T-helper 2 cell (primary cell): Measurements from ENCODE around the gene NDNF.

Experiments
- DNase-seq, 5 experiments: peaks; one replicate each; pipeline versions ENCODE4 v3.0.0 to v3.0.0-alpha.2; 2012 to 2022

NDNF gene

DNA sequence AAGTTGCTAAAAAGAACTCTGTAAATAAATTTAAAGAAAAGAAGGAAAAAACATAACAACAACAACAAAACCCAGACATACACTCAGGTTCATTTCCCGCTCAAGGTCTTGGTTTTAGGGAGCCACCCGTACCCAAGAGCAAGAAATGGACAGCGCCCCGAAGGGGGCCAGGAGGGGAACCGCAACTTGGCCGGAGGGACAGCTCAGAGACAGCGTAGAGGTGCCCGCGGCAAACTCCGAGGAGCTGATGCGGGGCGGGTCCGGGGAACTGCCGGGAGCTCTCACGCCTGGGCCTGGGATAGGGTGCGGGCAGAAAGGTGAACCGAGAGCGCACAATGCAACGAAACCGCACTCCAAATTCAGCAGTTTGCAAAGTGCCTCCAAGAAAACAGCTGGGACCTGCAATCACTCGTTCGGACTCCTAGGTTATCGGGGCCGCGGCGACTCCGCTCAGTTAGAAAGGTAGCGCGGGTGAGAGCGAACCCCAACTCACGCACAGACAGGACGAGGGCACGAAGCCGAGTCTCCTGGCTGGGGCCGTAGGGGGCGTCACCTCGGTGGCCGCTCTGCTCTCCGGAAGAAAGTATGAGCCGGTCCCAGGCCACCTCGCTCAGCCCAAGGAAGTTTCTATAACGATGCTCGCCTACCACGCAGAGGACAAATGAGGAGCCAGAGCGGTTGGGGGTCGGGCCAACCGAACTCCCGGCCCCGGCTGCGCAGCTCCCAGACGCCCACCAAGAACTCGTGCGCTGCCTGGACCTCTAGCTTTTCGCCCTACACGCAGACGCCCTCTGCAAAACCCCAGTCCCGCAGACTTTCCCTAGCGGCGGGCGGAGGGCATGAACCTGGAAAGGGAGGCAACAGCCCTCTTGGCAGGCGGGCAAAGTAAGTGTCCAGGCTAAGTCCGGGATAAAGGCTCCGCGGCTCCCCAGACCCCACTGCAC, 1.4 kb downstream of the NDNF start:
- DNase-seq, result peak in 1 of 5 experiments; percentile 35

DNA sequence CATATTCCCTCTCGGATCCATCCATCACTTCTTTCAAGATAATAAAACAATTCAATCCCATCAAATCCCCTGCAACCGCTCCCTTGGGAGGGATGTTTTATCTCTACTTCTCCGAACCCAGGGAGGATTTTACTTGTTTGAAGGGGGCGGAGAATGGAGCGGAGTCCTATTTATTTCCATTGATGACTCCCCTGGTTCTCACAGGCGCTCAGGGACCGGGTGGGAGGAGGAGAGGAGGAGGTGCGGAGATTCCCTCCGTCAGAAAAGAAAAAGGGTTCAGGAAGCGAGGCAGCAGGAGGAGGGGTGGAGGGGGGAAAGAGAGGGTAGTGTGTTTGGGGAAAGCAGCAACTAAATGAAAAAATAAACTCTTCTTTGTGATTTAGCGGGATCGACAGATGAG, 2.1 kb downstream of the NDNF start:
- no peak for DNase-seq

DNA sequence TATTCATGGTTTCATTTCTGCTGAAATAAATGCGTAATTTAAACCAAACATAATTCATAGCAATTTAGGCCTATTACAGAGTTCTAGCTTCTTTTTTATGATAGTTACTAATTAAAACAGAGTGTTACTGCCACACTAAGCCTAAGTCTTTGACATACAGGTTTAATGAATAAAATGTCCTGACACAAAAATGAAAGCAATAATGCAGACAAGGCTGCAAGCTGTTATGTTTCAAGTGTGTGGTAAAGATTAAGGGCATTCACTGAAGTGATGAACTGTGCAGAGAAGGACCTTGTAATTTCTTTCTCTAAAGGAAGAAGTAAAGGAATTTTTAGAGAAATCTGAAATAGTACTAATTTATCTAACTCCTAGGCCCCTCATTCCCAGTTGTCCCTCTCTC, 2.9 kb downstream of the NDNF start:
- no peak for DNase-seq

DNA sequence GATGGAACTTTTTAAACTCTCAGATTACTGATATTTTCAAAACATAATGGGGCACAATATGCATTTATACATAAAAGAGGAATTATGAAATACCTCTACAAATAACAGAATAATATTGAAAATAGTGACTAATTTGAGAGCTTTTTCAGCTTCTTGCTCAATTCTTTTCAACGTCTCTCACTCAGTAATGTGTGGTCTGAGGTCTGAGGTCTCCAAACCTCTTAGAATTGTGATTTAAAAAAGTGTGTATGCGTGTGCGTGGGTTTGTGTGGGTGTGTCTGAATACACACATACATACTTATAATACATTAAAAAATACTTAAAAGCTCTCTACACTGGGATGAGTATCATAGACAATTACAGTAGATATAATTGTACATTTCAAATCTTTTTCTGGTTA, 7.9 kb downstream of the NDNF start:
- peak in 1 of 5 experiments; percentile 36 for DNase-seq

DNA sequence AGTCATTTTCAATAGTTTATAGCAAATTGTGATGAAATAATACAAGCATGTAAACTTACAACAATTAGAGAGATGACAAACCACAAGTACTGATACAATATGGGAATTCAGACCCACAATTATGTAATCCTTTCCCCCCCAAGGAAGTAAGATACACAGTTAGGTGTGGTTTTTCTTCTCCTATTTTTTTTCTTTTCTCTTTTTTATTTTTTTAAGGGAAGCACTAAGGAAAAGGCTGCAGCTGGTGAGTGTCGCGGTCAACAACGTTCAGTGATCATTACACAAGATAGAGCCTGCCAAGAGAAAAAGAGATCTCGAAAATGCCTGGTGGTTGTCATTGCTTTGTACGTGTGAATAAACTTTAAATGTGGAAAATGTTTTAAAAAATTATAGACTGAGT, 9.8 kb downstream of the NDNF start:
- DNase-seq, result no peak

DNA sequence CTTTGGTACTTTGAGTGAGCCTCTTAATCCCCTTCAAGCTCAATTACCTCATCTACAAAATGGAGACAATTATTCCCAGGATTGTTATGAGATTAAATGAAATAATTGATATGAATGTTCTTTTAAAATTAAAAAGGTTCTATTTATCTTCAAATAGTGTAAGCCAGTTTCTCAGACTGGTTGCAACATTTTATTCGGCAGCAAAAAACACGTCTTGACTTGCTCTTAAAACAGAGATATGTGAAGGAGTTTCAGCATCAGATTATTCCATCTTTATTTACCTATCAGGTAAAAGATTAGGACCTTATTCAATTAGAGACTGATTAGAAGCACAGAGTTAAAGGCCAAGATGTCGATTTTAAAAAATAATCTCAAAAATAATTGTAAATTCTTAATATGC, 10.5 kb downstream of the NDNF start:
- DNase-seq, result no peak

DNA sequence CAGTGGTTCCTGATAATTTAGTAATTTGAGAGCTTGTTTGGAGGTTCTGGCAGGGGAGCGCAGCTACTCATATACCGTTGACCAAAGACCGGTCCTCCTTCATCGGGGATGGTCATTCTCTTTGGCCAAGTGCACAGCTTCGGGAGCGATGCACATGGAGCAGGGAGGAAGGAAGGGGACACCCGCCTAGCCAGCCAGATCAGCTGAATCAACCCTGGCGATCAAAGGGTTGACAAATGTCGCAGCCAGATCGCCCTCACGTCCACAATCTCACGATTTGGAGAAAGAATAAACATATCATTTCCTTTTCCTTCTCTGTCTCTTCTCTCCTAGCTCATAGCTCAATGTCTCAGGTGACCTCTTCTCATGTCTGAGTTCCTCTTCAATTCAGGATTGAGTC, 11.1 kb downstream of the NDNF start:
- no peak for DNase-seq

DNA sequence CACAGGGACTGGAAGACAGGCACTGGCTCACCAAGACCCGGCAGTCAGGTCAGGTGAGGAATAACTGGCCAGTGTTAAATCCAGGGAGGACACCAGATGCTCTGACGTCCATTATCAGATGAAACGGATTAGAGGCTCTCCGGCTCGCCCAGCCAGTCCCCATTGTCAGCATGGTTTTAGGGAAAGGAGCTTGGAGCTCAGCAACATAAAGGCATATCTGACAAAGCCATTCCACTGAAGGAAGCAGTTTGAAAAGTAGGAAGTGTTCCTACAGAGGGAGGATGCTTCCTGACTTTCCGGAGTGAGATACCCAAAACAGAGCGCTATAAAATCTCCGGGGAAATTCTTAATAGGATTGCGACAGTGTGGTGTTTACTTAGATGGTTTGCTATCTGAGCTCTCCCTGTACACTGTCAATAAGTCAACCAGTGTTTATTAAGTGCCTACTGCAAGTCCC, 14.8 kb downstream of the NDNF start:
- DNase-seq, result no peak

DNA sequence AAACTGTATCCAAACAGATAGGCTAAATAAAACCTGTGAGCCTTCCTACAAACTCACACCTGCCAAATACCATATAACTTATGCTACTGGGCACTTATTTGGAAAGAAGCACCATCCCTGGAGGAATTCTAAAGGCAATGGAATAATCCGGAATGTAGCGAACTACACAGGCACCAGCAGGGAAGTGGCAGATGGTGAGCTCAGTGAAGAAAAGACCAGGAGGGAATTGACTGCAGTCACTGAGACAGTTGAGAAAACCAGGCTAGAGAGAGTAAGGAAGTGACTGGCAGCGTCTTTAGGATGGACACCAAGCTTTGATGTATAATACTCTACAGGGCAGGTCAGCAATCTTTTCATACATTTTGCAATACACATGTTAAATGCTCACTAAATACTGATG, 16.3 kb downstream of the NDNF start:
- no peak for DNase-seq

DNA sequence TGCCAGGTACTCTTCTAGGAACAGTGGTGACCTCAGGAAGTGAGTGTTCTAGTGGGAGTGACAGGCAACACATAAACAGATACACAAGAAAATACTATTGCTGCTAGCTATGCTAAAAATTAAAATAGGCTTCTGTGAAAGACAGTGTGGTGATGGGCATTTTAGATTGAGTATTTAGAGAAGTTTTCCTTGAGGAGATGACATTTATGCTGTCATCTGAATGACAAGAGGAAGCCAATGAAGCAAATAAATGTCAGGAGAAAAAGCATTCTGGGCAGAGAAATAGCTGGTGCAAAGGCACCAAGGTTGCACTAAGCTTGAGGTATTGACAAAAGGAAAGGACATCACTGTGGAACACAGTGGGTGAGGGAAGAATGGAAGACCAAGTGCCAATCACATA, 18.0 kb downstream of the NDNF start:
- no peak for DNase-seq

DNA sequence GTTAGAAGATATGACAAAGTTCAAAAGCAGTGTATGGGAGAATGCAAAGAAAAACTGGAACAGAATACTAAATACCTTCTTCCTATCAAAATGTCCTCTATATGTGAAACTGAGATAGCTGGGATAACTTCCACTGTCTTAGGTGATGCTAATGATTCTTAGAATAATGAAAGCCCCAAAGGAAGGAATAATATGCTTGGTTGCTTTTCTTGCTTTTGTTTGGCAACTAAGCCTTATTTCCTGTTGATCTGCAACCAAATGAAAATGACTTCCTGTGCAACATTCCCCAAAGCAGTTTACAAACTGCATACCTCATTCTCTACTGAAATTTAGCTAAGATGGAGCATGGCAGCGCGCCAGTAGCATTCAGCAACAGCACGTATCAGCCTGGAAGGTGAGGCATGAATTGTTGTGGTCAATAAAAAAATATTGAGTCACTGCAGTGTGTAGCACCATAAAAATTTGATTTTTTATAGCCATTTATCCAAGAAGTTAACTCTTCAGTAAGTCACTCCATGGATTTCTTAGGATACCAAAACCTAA, 18.7 kb downstream of the NDNF start:
- DNase-seq, result no peak

DNA sequence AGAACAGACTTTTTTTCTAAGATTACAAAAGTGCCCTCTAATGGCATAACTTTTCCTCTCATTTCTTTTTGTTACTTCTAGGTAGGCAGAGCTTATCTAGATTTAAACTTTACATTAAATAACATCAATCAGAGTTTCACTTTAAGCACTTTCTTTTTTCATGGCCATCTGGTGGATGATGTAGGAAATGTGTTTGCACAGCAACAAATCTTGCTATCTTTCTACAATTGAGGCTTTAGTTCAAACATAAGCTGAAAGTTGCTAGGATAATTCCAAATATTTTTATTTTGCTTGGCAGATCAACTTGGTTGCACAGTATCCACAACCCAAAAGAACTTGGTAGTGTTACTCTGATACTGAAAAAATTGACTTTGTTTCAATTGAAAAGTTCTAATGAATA, 22.0 kb downstream of the NDNF start:
- peak in 1 of 5 experiments; percentile 39 for DNase-seq

DNA sequence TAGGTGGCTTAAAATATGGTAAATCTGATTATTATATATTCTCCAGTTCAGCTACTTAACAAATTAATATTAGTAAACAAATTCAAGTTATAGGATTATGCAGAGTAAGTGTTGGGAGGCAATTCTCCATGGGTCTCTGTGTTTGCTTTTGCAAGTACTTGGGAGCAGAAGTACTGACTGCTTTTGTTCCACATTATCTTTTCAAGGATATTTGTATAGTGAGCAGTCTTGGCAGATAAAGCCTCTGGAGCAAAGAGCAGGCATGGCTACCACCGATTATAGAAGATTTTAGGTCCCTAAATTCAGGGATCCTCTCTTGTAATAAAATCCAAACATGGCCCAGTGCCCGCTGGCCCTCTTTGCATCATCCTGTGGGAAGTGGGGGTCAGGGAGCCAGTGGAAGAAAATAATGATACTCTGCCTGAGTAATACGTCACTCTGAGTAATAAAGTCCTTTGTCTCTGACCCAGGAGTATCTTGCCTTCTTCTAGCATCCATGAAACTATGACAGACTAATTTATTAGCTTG, 23.2 kb downstream of the NDNF start:
- no peak for DNase-seq

DNA sequence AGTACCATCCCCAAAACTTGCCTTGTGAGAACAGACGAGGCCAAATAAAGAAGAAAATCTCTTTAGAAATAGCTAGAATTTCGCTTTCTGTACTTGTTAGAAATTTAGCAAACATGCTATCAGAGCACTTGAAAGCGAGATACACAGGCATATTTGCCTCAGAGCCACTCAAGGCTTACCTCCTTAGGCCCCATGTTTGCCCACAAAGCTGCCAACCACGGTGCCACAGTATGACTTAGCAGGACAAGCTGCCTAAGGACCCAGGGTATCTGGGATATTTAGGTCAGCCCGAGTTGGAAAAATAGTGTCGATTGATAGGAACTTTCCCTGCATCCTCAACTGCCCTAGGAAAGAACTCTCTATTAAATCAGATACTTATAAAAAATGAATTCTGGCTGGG, 24.2 kb downstream of the NDNF start:
- DNase-seq, result no peak

DNA sequence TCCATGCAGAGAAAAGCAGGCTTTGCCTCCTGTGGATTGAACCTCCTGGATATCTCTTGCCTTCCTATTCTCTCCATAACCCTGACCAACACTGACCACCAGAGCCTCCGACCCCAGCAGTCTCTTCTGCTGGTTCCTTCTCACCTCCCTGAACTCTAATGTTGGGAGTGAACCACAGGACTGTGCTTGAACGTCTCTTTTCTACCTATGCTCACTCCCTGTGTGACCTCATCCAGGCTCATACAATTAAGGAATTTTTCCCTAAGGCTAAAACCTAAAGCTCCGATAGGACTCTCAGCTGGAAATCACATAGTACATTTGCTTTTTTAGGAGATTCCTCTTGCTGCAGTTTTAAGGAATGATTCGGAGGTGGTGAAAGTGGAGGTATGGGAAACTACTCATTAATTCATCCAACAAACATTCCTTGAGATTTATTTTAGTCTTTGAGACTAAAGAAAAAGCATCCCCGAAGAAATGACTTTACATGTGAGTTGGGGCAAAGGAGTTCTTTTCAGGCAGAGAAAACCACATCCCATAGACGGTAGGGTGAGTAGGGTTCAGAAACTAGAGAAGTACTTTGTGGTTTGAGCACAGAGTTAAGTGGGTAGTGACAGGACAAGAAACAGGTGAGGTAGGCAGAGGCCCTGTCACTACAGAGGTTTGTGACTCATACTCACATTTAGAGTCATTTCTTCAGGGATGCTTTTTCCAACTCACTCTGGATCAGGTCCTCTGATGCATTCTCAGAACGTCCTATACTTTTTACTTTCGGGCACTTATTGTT, 30.8 kb downstream of the NDNF start:
- peak in 1 of 5 experiments; percentile 89 for DNase-seq

DNA sequence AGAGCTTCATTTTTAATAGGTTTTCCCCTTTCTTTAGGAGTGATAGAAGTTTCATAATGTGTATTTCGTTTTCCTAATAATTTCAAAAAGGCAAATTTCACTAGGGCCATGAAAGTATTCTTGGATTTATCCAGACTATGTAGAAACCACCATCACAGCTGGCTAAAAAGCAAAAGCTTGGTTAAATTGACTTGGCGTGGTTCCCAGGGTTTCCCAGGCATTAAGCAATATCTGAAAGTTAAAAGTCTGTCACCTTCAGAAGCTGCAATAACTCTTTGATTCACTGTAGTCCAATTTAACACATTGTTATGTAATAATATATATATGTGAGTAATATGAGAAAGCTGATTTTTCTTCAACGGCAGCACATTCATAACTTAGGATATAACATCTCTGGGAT, 38.3 kb downstream of the NDNF start:
- no peak for DNase-seq

DNA sequence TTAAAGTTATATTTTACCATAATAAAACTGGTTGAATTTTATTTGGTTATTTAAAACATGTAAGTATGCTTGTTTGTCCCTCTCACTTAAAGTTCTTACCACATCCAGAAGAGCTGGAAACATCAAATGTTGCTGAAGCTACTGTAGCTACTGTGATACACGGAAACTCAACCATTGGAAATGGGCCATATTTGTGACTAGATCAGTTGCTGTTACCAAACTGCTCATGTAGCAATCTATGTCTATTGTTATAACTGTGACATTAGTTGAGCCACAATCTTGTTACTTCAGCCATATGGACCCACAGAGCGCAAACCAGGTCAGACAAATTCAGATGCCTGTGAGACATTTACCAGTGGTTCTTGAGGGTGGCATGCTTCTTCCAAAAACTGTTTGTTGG, 41.6 kb downstream of the NDNF start:
- no peak for DNase-seq

DNA sequence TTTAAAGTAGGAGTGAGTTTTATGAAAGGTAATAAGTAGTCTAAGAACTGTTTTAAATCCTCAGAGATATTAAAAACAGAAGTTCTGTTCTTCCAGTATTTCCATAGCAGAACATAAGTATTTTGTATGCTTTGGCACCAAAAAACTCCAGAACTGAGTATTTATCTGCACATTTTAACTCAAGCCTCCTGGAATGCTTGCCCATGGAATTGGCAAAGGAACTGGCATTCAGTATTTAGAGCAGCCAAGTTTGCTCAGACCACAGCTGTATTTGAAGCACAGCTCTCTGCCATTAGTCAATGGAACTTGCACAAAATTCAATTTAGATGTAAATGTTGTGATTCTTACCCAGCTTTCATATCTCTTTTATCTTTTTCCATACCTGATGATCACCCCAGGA, 42.2 kb downstream of the NDNF start:
- no peak for DNase-seq

DNA sequence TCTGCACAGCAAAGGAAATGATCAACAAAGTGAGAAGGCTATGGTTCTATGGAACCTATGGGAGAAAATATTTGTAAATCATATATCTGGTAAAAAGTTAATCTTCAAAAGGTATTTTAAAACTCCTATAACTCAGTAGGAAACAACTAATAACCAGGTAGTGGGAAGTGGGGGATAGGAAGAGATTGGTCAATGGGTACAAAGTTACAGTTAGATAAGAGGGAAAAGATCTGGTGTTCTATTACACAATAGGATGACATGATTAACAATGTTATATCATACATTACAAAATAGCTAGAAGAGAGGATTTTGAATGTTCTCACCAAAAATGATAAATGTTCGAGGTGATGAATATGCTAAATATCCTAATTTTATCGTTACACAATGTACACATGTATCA, 46.3 kb downstream of the NDNF start:
- no peak for DNase-seq

DNA sequence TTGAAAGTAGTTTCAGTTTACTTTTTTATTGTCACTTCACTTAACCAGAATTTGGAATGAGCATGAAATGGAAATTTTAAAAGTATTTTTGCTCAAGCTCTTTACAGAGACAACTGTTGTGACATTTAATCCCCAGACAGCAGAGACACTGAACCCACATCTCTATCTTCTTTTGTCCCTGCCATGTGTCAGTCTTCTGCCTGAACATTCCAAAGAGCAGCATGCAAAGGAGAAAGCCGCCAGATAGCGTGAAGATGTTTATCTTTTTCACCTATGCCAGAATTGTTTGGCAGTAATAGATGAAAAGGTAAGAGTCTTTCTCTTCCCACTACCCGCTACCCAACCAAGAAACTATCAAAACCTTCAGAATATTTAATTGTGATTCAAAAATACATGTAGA, 46.8 kb downstream of the NDNF start:
- no peak for DNase-seq

DNA sequence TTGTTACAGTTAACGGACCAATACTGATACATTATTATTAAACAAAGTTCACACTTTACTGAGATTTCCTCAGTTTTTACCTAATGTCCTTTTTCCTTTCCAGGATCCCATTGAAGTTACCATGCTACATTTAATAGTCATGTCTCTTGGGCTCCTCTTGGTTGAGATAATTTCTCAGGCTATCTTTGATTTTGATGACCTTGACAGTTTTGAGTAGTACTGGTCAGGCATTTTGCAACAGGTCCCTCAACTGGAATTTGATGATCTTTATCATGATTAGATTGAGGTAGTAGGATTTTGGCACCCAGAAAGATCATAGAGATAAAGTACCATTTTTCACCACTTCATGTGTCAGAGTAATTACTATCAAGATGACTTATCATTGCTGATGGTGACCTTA, 53.8 kb downstream of the NDNF start:
- no peak for DNase-seq

DNA sequence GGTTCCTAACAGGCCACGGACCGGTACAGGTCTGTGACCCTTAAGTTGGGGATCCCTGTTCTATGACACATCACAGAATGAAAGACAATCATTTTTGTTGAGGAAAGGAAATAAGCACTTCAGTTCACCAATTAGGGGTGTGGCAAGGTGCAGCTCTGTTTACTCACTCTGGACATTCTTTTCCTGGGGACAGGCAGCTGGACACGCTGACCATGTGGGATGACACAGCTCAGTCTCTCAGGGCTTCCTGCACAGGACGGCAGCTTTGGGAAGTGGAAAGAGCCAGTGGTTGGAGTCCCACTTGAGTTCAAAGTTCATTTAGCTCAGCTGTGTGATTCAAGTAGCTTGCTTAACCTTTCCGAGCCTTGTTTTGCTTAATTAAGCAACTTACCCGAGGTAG, 55.7 kb downstream of the NDNF start:
- no peak for DNase-seq

DNA sequence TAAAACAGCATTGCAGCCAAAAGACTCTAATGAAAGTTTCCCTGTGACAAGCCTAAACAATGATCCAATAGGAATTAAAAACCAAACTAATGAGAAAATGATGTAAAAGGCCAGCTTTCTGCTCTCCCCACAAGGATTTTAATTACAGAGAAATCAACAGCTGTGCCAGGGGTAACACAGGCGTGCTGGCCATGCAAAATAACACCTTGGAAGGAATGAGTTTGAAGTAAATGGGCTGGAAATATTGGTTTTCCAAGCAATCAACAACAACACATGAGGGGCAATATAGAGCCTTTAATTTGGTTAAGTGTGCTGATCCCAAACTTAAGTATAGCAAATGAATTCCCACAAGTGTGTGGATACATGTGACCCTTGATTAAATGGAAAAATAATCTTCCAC, 56.9 kb downstream of the NDNF start:
- no peak for DNase-seq
